ENCODE measurements around the gene KRT7.
A peak's percentile ranks its signal among the peaks of the same experiment; 100 is the strongest.
"Not testable (repeated sequence)": the region's sequence is repeated elsewhere in the genome, so short reads cannot be mapped to it uniquely, and the experiment has no call there.

Gene KRT7

DNA sequence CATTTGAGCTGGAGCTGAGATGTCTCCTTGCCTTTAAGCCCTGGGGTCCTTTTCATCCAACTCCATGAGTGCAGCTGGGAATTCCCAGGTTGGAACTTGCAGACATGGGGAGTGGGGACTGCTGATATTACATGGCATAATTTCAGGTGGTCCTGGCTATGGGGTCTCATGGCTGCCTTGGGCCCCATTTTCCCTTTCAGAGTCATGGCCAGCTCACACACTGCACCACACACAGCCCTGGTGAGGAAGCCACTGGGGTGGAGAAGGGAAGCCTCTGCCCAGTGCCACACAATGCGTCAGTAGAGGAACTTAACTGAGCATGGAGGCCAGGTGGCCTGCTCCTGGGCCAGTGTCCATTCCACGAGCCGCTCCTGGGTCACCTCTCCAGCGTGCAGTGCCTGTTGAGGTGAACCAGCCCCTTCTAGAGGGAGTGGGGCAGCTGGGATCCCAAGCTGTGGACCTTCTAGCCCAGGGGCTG is 24.1 kb downstream of the KRT7 start:
- no peak for DNase-seq

DNA sequence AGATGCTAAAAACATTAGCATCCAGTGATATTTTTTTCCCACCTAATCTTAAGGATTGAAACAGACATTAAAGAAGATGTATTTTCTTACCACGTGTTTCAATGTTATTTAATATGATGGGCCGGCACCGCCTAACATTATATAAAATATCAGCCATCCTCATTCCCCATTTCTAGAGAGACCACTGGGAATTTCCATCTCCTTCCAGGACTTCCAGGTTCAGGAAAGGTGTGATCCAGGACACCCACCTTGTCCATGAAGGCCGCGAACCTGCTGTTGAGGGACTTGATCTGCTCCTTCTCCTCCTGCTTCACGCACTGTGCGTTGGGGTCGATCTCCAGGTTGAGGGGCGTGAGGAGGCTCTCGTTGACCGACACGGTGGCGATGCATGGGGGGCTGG is 24.9 kb downstream of the KRT7 start:
- DNase-seq = not testable (repeated sequence)

DNA sequence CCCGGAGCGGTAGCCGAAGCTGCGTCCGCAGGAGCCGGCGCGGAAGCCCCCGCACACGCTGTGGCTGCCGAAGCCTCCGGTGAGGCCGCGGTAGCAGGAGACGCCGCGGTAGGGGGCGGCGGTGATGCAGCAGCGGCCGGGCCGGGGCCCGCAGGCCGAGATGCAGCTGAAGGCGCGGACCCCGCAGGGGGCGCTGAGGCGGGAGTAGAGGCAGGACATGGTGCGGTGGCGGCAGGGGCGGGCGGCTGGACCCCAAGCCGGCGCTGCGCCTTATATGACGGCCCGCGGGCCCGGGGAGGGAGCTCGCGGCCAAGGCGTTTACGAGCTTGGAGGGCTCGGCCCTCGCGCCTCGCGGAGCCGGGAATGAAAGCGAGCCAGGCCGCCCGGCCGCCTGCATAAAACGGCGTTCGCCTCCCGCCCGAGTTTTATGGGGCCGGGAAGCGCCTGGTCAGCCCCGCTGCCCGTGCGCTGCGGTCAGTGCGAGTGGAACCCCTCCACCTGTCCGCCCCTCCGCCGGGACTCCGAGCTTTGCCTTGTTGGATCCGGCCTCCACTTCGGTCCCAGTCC is 25.4 kb downstream of the KRT7 start:
- DNase-seq = no peak

DNA sequence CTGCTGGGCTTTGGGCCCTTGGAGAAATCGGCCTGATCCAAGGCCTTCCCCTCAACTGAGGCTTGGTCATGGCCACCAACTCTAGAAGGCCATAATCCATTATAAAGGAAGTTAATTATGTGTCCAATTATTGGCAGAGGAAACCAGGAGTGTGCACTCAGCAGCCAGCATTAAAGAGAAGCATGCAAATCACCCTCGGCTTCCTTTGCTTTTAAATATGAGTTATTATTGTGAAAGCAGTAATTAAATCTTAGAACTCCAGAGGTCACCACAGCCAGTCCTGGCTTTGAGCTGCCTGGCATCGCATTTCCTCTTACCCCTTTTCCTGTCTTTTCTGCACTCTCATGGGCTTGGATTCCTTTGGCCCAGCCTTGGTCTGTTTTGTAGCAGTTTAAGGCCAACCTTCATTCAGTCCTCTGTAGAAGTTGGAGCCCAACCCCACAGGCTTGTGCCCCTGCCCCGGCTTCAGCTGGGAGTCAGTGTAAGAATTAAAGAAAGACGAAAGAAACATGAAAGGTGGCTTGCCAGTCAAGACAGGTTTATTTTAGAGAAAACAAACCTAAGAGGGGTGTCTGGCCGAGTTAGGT is 26.7 kb downstream of the KRT7 start:
- peak in 1 of 14 donors; percentile 8 for DNase-seq

DNA sequence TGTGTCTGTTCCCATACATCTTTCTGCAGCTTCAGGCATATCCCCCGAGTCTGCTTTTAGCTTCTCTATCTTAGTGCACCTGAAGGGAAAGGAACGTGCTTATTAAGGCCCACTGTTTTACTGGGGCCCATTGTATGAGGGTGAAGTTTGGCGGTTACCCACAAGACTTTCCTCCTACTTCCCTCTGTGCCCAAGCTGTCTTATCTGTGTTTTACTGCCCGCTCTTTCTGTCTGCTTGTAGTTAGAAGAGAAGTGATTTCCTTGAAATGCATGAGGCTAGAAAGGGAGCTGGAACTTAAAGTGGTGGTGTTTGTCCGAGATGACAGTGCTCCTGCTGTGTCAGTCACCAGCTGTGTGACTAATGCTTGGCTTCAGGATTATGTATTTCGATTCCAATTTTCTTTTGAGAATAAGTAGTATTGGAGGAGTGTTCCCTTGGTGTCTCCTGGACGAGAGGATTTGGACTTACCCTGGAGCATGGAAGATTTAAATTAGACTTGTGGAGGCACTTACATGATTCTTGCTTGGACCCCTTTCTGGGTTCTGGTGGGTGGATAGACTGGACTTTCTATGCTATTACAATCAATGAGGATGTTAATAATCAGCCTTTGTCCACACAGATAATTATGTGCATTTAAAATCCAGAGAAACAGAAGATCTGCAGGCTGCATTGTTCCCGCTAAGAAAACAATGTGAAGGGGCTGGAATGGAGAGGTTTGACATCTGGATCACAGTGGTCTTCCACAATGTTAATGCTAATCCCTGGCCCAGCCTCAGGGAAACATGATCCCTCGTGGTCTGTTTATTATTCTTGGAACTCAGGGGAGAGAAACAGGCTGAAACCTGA is 27.5 kb downstream of the KRT7 start:
- peak in 2 of 14 donors; percentile 17 to 34 for DNase-seq

DNA sequence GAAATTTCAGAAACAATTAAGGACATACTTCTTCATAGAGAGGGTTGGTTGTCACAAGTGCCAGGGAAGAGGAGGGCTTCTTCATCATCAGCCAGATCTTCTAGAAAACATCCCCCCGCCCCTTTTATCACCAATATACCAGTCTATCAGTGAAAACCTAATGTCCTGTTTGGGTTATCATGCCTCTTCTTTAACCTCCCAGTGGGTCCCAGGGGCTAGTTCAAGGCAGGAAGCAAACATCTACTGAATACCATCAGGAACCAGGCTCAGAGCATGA is 28.1 kb downstream of the KRT7 start:
- no peak for DNase-seq

GRCh38 chr12:52262286-52262685 is 29.2 kb downstream of the KRT7 start:
- DNase-seq = no peak

- DNase-seq = no peak
Observed at GRCh38 chr12:52263761-52264434, 30.9 kb downstream of the KRT7 start.

DNA sequence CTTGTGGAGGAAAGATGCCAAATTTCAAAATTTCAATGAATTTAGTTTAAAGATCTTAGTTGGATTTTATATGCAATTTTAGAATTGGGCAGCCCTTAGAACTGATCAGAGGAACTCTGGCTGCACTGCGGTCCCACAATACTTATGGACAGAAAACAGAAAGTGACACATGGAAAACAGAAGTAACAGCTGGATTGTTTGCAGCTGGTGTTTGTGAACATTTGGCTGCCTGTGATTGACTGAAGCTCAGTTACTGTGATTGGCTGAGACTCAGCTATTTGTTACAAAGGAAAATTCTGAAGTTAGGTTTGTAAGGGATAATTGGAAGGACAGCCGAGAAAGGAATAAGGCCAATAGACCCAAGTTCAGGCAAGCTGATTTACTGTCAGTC is 31.4 kb downstream of the KRT7 start:
- peak in 1 of 14 donors; percentile 12 for DNase-seq

DNA sequence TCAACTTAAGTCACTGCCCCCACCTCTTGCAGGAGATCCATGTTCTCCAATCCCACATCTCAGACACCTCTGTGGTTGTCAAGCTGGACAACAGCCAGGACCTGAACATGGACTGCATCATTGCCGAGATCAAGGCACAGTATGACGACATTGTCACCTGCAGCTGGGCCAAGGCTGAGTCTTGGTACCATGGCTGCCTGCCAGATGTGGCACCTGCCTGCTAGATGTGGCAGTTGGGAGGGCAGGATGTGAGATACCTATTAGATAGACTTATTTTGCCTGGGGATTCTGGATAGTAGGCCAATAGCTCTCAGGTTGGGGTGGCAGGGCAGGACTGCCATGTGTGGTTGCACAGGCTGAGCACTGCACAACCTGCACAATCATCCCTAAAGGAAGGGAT is 33.5 kb downstream of the KRT7 start:
- no peak for DNase-seq

- no peak for DNase-seq
Observed at GRCh38 chr12:52267266-52267665, 34.2 kb downstream of the KRT7 start.

GRCh38 chr12:52267699-52268098 is 34.7 kb downstream of the KRT7 start:
- DNase-seq = peak in 2 of 14 donors; percentile 15 to 43

DNA sequence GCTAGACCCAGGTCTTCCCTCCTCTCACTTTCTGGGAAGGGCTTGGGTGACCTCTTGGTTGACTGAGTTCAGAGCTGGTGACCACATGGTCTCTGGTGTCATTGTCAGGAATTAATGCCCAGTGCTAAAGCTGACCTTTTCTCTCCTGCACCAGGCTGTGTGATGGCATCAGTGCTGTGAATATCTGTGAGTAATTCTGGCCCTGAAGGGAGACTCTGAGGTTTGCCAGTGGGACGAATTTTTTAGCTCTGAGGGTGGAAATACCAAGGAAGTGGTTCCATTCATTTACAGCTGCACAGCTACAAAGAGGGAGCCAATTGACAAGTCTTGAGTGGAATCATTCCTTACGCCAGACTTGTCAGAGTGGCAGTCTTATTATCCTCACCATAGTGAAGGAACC is 35.2 kb downstream of the KRT7 start:
- peak in 2 of 14 donors; percentile 41 to 43 for DNase-seq

DNA sequence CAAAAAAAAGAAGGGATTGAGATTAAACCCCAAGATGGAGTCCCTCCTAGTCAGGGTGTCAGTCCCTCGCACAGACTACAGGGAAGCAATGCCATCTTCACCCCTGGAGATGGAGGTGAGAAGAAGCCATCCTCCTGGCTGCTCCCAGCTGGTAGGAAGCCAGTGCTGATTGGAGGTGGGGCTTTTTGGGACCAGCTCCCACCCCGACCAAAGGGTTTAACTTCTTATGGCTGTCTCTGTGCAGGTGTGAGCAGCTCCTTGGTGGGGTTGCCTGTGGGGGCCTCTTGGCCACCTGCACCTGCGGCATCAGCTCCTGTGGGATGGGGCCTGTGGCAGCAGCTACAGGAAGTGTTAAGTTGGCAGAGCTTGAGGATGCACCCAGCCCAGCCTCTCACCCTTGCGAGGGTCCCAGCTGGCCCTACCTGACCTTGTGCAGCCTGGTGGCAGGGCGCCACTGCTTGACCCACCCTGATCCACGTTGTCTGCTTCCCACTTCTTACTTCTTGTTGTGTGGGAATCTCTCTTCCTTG is 37.6 kb downstream of the KRT7 start:
- DNase-seq = no peak

- no peak for DNase-seq
Observed at GRCh38 chr12:52271158-52271557, 38.1 kb downstream of the KRT7 start.

GRCh38 chr12:52274521-52275120 is 41.6 kb downstream of the KRT7 start, which contains the start of gene KRT86:
Gene KRT86 (plus strand): TSS chr12:52274645. CDS start chr12:52301917, 27,272 bp downstream.
- DNase-seq = no peak

DNA sequence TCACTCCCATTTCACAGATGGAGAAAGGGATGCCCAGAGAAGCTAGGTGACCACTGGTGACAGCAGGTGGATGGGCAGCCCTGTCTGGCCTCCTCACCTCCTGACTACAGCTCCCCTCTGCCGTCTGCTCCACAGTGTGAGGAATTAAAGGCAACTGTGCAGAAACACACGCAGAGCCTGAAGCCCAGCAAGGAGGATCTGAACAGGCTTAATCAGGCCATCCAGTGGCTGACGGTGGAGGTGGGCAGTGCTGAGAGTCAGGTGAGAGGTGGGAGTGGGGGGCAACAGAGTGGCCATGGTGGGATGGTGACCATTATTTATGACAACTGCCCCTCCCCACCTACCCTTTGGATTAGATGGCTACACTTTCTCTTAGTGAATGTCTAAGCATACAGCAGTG is 42.6 kb downstream of the KRT7 start:
- no peak for DNase-seq

- no peak for DNase-seq
Observed at GRCh38 chr12:52277486-52278245, 44.6 kb downstream of the KRT7 start.

DNA sequence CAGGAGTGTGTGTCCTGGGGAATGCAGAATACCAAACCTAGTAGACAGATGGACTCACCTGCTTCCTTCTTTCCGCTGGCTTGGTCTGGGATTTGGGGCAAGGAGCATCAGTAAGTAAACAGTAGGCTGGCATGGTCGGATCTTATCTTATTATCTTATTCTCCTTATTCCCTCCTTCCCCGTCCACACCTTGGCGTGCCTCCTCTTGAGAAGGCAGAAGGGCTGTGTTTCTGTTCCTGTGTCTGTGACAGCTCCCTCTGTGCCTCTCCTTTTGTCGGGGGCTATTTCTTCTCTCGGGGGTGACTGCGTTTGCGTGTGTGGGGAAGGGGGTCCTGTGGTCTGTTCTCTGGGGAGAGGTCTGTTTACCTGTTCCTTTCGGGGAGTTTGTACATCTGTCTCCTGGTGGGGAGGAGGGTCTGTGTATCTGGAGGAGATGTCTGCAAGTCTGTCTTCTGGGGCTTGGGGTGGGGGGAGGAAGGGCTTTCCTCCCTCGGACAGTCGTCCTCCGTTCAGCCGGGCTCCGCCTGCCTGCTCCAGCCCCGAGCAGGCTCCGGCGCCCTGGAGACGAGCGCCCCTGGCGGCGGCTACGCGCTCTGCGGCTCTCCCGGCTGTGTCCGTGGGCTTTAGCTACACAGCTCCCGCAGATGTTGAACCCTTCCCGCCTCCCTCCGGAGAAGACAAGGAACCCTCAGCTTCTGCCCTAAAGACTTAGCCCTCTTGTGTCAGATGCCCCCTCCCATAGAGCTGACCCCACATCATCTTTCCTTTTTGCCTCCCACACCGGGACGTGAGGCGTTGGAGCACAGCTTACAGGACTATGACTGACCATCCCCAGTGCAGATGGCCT is 45.8 kb downstream of the KRT7 start:
- peak in 12 of 14 donors; percentile 24 to 83 (median 52) for DNase-seq

GRCh38 chr12:52279422-52280318 is 46.6 kb downstream of the KRT7 start:
- DNase-seq = no peak

Data from C1 segment of cervical spinal cord (tissue), 14 donors.